A673 (cell line): ENCODE data around the gene FARP2.
"Not testable (repeated sequence)": the region's sequence is repeated elsewhere in the genome, so short reads cannot be mapped to it uniquely, and the experiment has no call there.

Experiments used
- CTCF ChIP-seq: fragments of 300-800, 200-600 bp; sonication (generic); conservative IDR thresholded peaks from 2 replicates; pipeline ENCODE4 v1.5.1; 2017; ENCODE audit warnings: low read depth, mild to moderate bottlenecking, antibody characterized with exemption, low read length, moderate library complexity, mixed read lengths
- EZH2 ChIP-seq: fragments of 200-600 bp; sonication (generic); IDR thresholded peaks from 2 replicates; pipeline ENCODE4 v1.6.1; 2017; ENCODE audit warnings: borderline replicate concordance, low read depth, mild to moderate bottlenecking, mixed read lengths, antibody characterized with exemption, low read length; ENCODE audit not compliant: poor library complexity, severe bottlenecking

- TF ChIP-seq CTCF, EZH2: not testable (repeated sequence)
Measured at GRCh38 chr2:241413501-241413900, 57.4 kb downstream of the FARP2 start.
